Motor neuron (in vitro differentiated cells): Measurements from ENCODE around the gene CDC40. TPM values are rescaled to one million over a fixed set of nuclear protein-coding genes. Genes with fewer than 3 reads are reported as not detected.
A peak's percentile ranks its signal among the peaks of the same experiment; 100 is the strongest.
"Not testable (repeated sequence)": the region's sequence is repeated elsewhere in the genome, so short reads cannot be mapped to it uniquely, and the experiment has no call there.

Experiments used
- ATAC-seq, 8 experiments: fragments of 200-7000 bp; cut with Tn5 transposase; replicated peaks in 6 of 8; 2 replicates each; pipeline ENCODE4 v1.8.0; 2021; ENCODE audit warnings: mild to moderate bottlenecking in 8 of 8, moderate library complexity in 8 of 8
- H3K27ac ChIP-seq, 2 donors: fragments of 250-450 bp; sonication (Bioruptor Pico); 2 replicates each; pipeline ENCODE4 v1.9.0; 2021; ENCODE audit warnings: antibody characterized with exemption in 2 of 2, mild to moderate bottlenecking in 2 of 2, moderate library complexity in 1 of 2
- H3K4me1 ChIP-seq, 2 donors: fragments of 250-450 bp; sonication (Bioruptor Pico); replicated peaks in 1 of 2; 2 replicates each; pipeline ENCODE4 v1.6.1; 2021; ENCODE audit warnings: antibody characterized with exemption in 2 of 2, mild to moderate bottlenecking in 2 of 2, moderate library complexity in 1 of 2
- H3K4me3 ChIP-seq, 5 donors: fragments of 250-450 bp; sonication (Bioruptor Pico); 2 replicates each; pipeline ENCODE4 v1.9.0; 2021; ENCODE audit warnings: antibody characterized with exemption in 5 of 5, mild to moderate bottlenecking in 5 of 5, moderate library complexity in 4 of 5
- WGBS, 10 experiments: fragments of 450-650 bp; shearing (Covaris generic); methylation state at CpG; one replicate each; pipeline ENCODE4 v1.0.0; 2022; 5-methylcytosine and 5-hydroxymethylcytosine counted together
- in situ Hi-C, 9 experiments: fragments of 400-800 bp; cut with MboI; loops; one replicate each; pipeline ENCODE4 v1.15.0; 2021; ENCODE audit warnings: low sequenced_read_pairs in 9 of 9, low pct_unique_long_range_greater_than_20kb in 2 of 9; ENCODE audit not compliant: unreplicated experiment in 9 of 9
- total RNA-seq, 8 experiments: library from RNA; unstranded; fragments of 300-600 nt; gene quantifications; 2 replicates each; pipeline versions ENCODE4 v1.2.3 to v1.2.4, GENCODE V29; 2022

The CDC40 gene
- total RNA-seq, 8 experiments from 2014 or later = 15.7 to 23.2 (median 19.5) TPM

DNA sequence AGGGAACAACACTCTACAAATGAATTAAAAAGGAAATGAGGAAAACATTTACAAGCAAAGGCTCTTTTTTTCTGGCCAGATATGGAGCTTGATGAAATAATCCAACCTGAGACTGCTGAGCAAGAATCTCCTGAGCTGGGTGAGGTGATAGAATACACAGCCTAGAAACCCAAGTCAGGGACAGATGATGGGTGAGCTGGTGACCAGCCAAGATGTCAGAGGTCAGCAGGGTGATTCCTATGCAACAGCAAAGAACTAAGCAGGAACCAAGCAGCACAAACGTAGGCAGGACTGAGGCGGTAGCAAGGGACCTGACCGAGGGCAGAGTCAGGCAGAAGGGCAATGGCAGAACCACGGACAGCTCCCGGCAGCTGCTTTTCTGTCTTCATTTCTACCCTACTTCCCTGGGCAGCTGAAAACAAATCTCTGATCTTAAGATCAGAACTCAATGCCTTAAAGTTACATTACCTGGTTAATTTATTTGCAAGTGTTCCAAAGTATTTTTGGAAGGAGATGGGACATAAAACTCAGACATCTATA, 75.1 kb downstream of the CDC40 start:
- in situ Hi-C loops = no loop called here
- peaks cover 0 to 5% of the 10 kb centered on the region in 2 donors for H3K4me1 ChIP-seq
- H3K27ac ChIP-seq = peak overlapping the region in 1 of 2 donors; percentile 10
- 0 to 40% (median 18%) methylated on average over 1 to 5 of the region's 5 CpGs; no CpG with 5 or more reads in 4 of the 10 experiments for WGBS, 10 experiments
- no peak overlapping the region for H3K4me3 ChIP-seq
- ATAC-seq = peak; percentile 37 to 75 (median 65)

DNA sequence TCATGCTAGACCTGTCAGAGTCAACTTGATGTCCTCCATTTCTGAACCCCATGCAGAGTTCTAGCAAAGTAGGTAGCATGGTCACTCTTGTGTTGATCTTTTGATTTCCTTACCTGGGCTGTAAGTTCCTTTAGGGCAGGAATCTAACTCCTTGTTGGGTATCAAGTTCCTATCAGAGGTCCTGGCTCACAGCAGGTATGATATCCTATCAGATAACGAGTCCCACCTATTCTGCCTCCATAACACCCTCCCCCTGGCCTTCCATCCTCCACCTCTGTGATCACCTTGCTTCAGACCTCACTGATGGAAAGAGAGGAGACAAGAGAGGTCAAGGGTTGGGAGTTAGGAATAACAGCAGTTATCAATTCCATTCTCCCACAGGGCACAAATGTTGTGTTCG, 76.1 kb downstream of the CDC40 start:
- 8 to 100% (median 86%) methylated on average over 1 of the region's 2 CpGs; no CpG with 5 or more reads in 5 of the 10 experiments for WGBS, 10 experiments

DNA sequence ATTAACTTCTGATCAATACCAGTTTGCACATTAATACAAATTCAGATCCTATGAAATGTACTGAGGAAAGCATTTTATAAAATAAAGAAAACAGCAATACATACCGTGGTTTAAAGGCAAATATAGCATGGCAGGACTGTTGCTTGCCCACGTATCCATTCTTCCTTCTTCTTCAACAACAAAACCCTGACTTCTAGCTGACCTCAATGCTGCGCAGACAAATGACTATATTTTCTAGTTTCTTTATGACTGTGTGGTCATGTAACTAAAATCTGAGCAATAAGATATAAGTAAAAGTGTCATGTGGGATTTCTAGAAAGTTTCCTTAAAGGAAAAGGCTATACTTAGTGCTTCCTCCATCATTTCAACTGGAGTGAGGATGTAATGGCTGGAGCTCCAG, 85.0 kb downstream of the CDC40 start:
- no peak overlapping the region for H3K27ac ChIP-seq
- H3K4me1 ChIP-seq = peaks cover 3 to 4% of the 10 kb centered on the region in 2 donors
- no peak overlapping the region for H3K4me3 ChIP-seq
- no peak for ATAC-seq
- WGBS, 10 experiments = 33 to 100% (median 84%) methylated on average over 1 to 3 of the region's 3 CpGs
- in situ Hi-C loops = no loop called here

More for the DNA sequence above, 76.1 kb downstream of the CDC40 start:
- ATAC-seq = no peak
- peaks cover 0 to 5% of the 10 kb centered on the region in 2 donors for H3K4me1 ChIP-seq
- no peak overlapping the region for H3K27ac ChIP-seq
- in situ Hi-C loops = no loop called here
- H3K4me3 ChIP-seq = no peak overlapping the region

DNA sequence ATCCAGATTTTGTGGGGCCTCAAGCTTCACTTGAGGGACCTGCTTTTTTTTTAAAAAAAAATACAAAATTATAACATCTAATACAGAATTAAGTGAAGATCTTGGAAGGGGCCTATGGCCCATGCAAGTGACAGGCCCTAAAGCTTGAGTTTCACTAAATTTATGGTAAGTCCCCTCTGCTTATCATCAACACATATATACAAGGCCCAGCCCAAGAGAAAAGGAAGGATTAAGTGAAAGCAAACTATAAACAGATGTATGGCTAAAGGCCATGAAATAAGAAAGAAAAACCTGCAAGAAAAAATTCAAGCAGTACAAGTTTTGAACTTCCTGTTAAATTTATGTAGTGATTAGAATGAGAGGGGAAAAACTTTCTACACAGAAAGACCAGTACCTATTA, 86.8 kb downstream of the CDC40 start:
- ATAC-seq = no peak
- Histone ChIP-seq H3K4me1 (peaks cover 4% of the 10 kb centered on the region in 2 donors), H3K27ac (no peak overlapping the region), H3K4me3 (no peak overlapping the region)
- in situ Hi-C loops = no loop called here

DNA sequence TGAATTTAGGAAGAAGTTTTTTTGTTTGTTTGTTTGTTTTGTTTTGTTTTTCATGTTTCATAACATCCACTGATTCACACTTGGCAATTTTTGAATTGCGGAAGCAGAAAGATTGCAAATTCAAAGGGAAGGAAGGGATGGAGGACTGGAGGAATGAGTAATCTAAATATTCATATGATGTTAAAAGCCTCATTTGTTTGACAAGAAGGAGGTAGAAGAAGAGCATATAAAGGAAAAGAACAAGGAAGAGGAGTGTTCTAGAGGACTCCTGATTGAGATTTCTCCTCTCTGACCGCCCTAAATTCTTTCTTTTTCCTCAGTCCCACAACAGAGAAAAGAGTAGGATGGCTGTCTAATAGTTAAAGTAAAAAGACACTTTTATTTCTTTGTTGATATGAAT, 89.4 kb downstream of the CDC40 start:
- 42 to 100% (median 88%) methylated on average over 2 of the region's 2 CpGs; no CpG with 5 or more reads in 1 of the 10 experiments for WGBS, 10 experiments
- Histone ChIP-seq H3K4me1 (peaks cover 4% of the 10 kb centered on the region in 2 donors), H3K4me3 (no peak overlapping the region), H3K27ac (no peak overlapping the region)
- ATAC-seq = peak in 2 of 8 experiments; percentile 13 to 52
- in situ Hi-C loops = no loop called here

DNA sequence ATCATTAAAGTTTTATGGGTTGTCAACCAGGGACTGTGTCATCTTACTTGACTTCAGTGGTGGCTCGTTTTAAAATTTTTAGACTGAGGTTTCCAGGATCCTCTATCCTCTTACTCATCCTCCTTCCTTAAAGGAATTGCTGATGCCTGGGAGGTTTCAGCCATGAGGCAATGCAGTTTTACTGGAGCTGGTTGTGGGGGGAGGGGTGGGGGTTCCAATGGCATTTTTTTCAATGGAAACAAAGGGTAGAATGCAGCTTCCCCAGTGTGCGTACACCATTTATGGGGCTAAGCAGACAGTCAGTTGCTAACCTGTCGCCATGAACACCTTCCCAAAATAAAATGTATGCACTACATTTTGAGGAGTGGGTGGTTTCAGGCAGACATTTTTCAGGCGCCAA, 89.9 kb downstream of the CDC40 start:
- 0 to 100% (median 53%) methylated on average over 1 to 4 of the region's 4 CpGs; no CpG with 5 or more reads in 1 of the 10 experiments for WGBS, 10 experiments
- ATAC-seq = peak in 2 of 8 experiments; percentile 37 to 53
- Histone ChIP-seq H3K4me3 (no peak overlapping the region), H3K27ac (no peak overlapping the region), H3K4me1 (peaks cover 4% of the 10 kb centered on the region in 2 donors)
- in situ Hi-C loops = no loop called here

DNA sequence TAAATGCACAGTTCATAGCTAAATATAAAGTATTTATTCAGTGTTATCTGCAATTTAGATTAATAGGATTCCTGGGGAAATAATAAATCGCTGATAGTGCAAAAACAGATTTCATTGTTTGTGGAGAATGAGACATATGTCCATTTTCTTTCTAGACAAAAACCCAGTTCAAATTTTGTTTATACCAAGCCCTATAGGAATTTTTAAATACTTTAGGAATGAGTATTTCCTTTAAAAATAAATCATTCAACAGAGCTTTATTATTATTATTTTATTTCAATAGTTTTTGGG, 91.5 kb downstream of the CDC40 start:
- 70 to 100% (median 96%) methylated on average over 1 of the region's 1 CpG for WGBS, 10 experiments
- in situ Hi-C loops = no loop called here
- no peak overlapping the region for H3K27ac ChIP-seq

DNA sequence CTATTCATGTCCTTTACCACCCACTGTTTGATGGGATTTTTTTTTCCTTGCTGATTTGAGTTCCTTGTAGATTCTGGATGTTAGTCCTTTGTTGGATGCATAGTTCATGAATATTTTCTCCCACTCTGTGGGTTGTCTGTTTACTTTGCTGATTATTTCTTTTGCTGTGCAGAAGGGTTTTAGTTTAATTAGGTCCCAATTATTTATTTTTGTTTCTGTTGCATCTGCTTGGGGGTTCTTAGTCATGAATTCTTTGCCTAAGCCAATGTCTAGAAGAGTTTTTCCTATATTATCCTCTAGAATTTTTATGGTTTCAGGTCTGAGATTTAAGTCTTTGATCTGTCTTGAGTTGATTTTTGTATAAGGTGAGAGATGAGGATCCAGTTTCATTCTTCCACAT, 92.6 kb downstream of the CDC40 start:
- in situ Hi-C loops, ATAC-seq: not testable (repeated sequence)

More for the DNA sequence above, 91.5 kb downstream of the CDC40 start:
- H3K4me1 ChIP-seq = peaks cover 4 to 5% of the 10 kb centered on the region in 2 donors
- H3K4me3 ChIP-seq = no peak overlapping the region
- ATAC-seq = no peak

DNA sequence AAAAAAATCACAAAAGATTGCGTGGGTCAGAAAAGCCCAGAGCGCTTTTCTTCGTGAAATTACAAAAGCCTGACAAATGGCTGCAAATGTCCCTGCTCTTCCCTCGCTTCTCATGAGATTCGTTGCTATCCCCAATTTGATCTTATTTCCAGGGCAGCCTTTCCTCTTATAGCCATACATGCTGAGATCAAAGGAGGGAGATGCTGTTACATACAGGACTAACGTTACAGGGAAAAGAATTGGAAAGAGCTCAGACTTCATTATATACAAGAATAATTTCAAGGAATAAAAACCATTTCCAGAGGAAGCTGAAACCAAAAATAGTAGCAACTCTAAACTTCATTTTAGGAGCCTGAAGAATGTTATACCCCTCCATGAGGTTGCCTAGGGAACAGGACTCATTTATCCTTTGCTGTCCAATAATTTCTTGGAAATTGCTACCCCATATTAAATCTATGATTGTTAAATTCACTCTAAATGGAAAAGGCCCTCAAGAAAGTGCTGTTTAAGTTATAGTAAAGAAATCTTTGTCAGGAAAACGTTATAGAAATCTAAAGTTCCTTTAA, 97.0 kb downstream of the CDC40 start:
- Histone ChIP-seq H3K4me3 (no peak overlapping the region), H3K4me1 (peaks cover 5 to 8% of the 10 kb centered on the region in 2 donors), H3K27ac (no peak overlapping the region)
- 28 to 66% (median 52%) methylated on average over 3 to 7 of the region's 7 CpGs for WGBS, 10 experiments
- no peak for ATAC-seq
- in situ Hi-C loops = no loop called here

More for the DNA sequence above, 92.6 kb downstream of the CDC40 start:
- H3K4me3 ChIP-seq, H3K27ac ChIP-seq: not testable (repeated sequence)
- peaks cover 9 to 12% of the 10 kb centered on the region in 2 donors for H3K4me1 ChIP-seq

Other genes with a start within 250 kb of the CDC40 start
- gene GPR6, start 202.1 kb upstream of the CDC40 start, total RNA-seq = under 1 TPM in 3 of 8 experiments, not detected in 5; 0.08 to 0.33 (median 0.16) TPM
- 10 to 100 TPM in 7 of 8 experiments, 1 to 10 TPM in 1; 9.0 to 57.8 (median 32.9) TPM for gene WASF1, start 757 bp upstream of the CDC40 start, total RNA-seq
- gene METTL24, start 177.9 kb downstream of the CDC40 start, total RNA-seq = 1 to 10 TPM in 4 of 8 experiments, under 1 TPM in 1, not detected in 3; 0.49 to 5.6 (median 2.5) TPM
- gene DDO, start 235.1 kb downstream of the CDC40 start, total RNA-seq = 1 to 10 TPM in 2 of 8 experiments, under 1 TPM in 2, not detected in 4; 0.19 to 4.3 (median 0.89) TPM